Measurements from ENCODE around the gene RPS28.
"Not testable (repeated sequence)": the region's sequence is repeated elsewhere in the genome, so short reads cannot be mapped to it uniquely, and the experiment has no call there.

RPS28 gene

GRCh38 chr19:8320564-8321066 is 681 bp upstream of the RPS28 start:
- DNase-seq (ENCODE audit: low read depth in 2 of 2) = no peak

GRCh38 chr19:8321986-8322637 is 816 bp downstream of the RPS28 start:
- no peak for DNase-seq (ENCODE audit: low read depth in 2 of 2)

- DNase-seq (ENCODE audit: low read depth in 2 of 2) = no peak
Measured at GRCh38 chr19:8322638-8322997, 1.3 kb downstream of the RPS28 start.

- DNase-seq (ENCODE audit: low read depth in 2 of 2) = no peak
Measured at GRCh38 chr19:8323781-8324185, 2.5 kb downstream of the RPS28 start.

GRCh38 chr19:8324186-8325050 is 3.1 kb downstream of the RPS28 start:
- peak in 1 of 2 donors; percentile 17 for DNase-seq (ENCODE audit: low read depth in 2 of 2)

- no peak for DNase-seq (ENCODE audit: low read depth in 2 of 2)
Measured at GRCh38 chr19:8325454-8325853, 4.2 kb downstream of the RPS28 start.

GRCh38 chr19:8329996-8330395 is 8.7 kb downstream of the RPS28 start:
- DNase-seq (ENCODE audit: low read depth in 2 of 2) = no peak

- no peak for DNase-seq (ENCODE audit: low read depth in 2 of 2)
Measured at GRCh38 chr19:8331263-8331845, 10.1 kb downstream of the RPS28 start.

GRCh38 chr19:8332976-8333766 is 11.9 kb downstream of the RPS28 start:
- DNase-seq (ENCODE audit: low read depth in 2 of 2) = no peak

GRCh38 chr19:8333767-8334457 is 12.6 kb downstream of the RPS28 start:
- DNase-seq (ENCODE audit: low read depth in 2 of 2) = no peak

GRCh38 chr19:8334458-8335342 is 13.4 kb downstream of the RPS28 start:
- DNase-seq (ENCODE audit: low read depth in 2 of 2) = no peak

- no peak for DNase-seq (ENCODE audit: low read depth in 2 of 2)
Measured at GRCh38 chr19:8335343-8336071, 14.2 kb downstream of the RPS28 start.

- DNase-seq (ENCODE audit: low read depth in 2 of 2) = no peak
Measured at GRCh38 chr19:8336072-8336569, 14.8 kb downstream of the RPS28 start.

- DNase-seq (ENCODE audit: low read depth in 2 of 2) = no peak
Measured at GRCh38 chr19:8336660-8337059, 15.4 kb downstream of the RPS28 start.

- no peak for DNase-seq (ENCODE audit: low read depth in 2 of 2)
Measured at GRCh38 chr19:8337728-8338127, 16.4 kb downstream of the RPS28 start.

GRCh38 chr19:8338835-8339234 is 17.5 kb downstream of the RPS28 start:
- no peak for DNase-seq (ENCODE audit: low read depth in 2 of 2)

GRCh38 chr19:8340341-8341096 is 19.2 kb downstream of the RPS28 start:
- DNase-seq (ENCODE audit: low read depth in 2 of 2) = no peak

- DNase-seq (ENCODE audit: low read depth in 2 of 2) = not testable (repeated sequence)
Measured at GRCh38 chr19:8341504-8341903, 20.2 kb downstream of the RPS28 start.

GRCh38 chr19:8342316-8342683 is 21.0 kb downstream of the RPS28 start:
- DNase-seq (ENCODE audit: low read depth in 2 of 2) = no peak
